Ovary (tissue), 3 donors: Measurements from ENCODE around the gene C1QA.

Source experiments
- POLR2A ChIP-seq: fragments of 450-650 bp; IDR thresholded peaks from one replicate; pipeline ENCODE4 v1.6.1; 2017; ENCODE audit warnings: antibody characterized with exemption, mild to moderate bottlenecking, moderate library complexity
- TF ChIP-seq, protein P1 (sequence below), 3 donors: fragments of 450-650 bp in 2 of 3; fragments of 200-600 bp in 1 of 3; IDR thresholded peaks; one replicate each; pipeline versions ENCODE4 v1.5.1 to v1.8.0; 2016 to 2022; ENCODE audit warnings: antibody characterized with exemption in 3 of 3, mild to moderate bottlenecking in 1 of 3
- donor health status: DM: no; HTN: no; CAD: no.

DNA sequence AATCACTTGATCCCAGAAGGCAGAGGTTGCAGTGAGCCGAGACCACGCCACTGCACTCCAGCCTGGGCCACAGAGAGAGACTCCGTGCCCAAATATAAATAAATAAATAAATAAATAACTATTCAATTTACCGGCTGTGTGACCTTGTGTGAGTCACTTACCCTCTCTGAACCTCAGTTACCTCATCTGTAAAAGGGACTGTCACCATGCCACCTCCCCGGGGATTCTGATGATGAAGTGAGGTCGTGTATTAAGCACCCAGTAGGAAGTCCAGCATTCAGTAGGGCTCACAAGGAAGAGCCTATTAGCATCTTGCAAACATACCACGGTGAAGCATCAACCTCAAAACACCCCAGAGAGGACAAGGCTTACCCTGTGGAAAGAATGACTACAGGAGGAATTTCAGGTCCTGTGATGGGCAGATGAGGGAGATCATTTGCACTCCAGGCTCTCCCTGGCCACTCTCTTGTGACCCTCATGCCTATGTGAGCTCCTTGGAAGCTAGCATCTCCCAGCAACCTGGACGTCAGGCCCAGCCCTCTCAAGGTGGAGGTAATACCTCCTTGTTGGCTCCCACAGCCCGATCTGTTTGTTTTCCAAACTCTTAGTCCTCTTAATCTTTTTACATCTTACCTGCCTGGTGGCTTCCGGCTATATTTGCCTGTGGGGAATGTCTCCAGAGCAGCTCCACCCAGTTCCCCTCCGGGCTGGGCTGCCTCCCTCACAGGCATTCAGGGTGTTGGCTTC is 7.6 kb upstream of the C1QA start:
- TF ChIP-seq, protein P1, sequence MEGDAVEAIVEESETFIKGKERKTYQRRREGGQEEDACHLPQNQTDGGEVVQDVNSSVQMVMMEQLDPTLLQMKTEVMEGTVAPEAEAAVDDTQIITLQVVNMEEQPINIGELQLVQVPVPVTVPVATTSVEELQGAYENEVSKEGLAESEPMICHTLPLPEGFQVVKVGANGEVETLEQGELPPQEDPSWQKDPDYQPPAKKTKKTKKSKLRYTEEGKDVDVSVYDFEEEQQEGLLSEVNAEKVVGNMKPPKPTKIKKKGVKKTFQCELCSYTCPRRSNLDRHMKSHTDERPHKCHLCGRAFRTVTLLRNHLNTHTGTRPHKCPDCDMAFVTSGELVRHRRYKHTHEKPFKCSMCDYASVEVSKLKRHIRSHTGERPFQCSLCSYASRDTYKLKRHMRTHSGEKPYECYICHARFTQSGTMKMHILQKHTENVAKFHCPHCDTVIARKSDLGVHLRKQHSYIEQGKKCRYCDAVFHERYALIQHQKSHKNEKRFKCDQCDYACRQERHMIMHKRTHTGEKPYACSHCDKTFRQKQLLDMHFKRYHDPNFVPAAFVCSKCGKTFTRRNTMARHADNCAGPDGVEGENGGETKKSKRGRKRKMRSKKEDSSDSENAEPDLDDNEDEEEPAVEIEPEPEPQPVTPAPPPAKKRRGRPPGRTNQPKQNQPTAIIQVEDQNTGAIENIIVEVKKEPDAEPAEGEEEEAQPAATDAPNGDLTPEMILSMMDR (IDR thresholded peaks at IDR 0.05): no peak
- no peak for TF ChIP-seq POLR2A
